ENCODE measurements around the gene SEMA5A.
"Not testable (repeated sequence)": the region's sequence is repeated elsewhere in the genome, so short reads cannot be mapped to it uniquely, and the experiment has no call there.

The SEMA5A gene

GRCh38 chr5:9415091-9415490, 130.8 kb downstream of the SEMA5A start:
- Mint-ChIP-seq H3K36me3 (ENCODE audit: low read depth) (no peaks in the 10 kb centered on the region), H3K27me3 (no peaks in the 10 kb centered on the region), H3K27ac (no peak overlapping the region), H3K9me3 (peaks cover 16% of the 10 kb centered on the region), H3K4me1 (ENCODE audit: low read depth) (no peaks in the 10 kb centered on the region), H3K4me3 (no peak overlapping the region)
- intact Hi-C loops (cut with micrococcal nuclease) = no loop called here

DNA sequence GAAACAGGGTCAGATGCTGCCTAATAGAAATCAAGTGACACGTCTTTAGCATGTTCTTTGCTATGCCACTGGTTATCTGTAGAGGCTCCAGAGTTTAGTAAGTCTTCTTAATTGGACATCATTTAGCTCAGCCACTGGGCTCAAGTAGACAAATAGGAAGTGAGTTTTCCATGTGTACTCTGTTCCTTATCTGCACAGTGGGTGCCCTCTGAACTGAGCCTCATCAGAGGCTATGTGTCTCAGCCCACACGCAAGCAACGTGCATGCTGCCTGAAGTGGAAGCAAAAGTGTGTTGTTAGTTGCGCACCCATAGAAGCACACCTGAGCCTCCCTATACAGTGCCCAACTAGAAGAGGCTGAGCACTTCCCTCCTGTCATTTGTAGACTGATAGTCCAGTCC, 134.7 kb downstream of the SEMA5A start:
- H3K36me3 Mint-ChIP-seq (ENCODE audit: low read depth) = no peaks in the 10 kb centered on the region
- H3K27ac Mint-ChIP-seq = no peak overlapping the region
- no peaks in the 10 kb centered on the region for H3K9me3 Mint-ChIP-seq
- no peak overlapping the region for H3K4me3 Mint-ChIP-seq
- intact Hi-C loops (cut with micrococcal nuclease) = no loop called here
- H3K27me3 Mint-ChIP-seq = no peaks in the 10 kb centered on the region
- H3K4me1 Mint-ChIP-seq (ENCODE audit: low read depth) = no peaks in the 10 kb centered on the region

DNA sequence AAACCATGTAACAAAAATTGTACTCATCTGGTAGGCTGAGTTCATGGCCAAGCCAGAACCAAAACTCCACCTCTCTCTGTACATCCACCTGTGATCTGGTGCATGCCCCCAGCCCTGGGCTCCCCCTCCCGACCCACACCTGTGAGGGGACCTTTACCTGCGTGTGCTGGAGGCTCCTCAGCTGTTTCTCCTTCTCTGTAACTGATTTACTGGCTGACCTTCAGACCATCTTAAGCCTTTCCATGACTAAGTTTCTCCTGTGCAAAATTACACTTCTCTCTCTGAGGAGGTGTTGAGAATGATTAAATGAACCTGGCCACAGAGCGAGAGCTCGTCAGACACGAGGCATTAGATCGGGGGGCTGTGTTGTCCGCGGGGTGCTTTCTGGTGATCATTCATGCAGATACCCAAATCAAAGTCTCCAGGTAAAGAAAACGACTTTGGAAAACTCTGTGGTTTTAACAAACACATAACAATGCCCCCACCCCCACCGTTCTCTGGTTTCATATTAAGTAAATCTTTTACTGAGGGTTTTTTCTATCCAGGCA, 136.4 kb downstream of the SEMA5A start:
- no peaks in the 10 kb centered on the region for H3K36me3 Mint-ChIP-seq (ENCODE audit: low read depth)
- H3K27ac Mint-ChIP-seq = no peak overlapping the region
- H3K27me3 Mint-ChIP-seq = no peaks in the 10 kb centered on the region
- H3K4me1 Mint-ChIP-seq (ENCODE audit: low read depth) = no peaks in the 10 kb centered on the region
- intact Hi-C loops (cut with micrococcal nuclease) = no loop called here
- H3K4me3 Mint-ChIP-seq = no peak overlapping the region
- H3K9me3 Mint-ChIP-seq = no peaks in the 10 kb centered on the region

DNA sequence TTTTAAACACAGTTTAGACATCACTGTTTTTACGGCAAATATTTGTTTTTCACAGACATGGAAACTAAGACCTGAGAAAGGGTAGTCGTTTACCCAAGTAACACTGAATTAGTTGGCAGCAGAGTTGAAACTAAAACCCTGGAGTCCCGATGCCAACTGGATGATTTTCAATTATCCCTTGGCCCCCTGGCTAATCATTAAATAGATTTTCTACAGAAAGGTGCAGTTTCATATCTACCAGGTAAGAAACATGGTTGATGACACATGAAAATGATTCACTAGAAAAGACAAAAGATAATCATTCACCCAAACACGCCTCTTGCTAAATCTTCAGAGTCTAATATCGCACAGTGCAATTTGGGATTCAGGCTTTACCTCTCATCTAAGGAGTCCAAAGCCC, 136.9 kb downstream of the SEMA5A start:
- no peaks in the 10 kb centered on the region for H3K36me3 Mint-ChIP-seq (ENCODE audit: low read depth)
- H3K27me3 Mint-ChIP-seq = no peaks in the 10 kb centered on the region
- H3K9me3 Mint-ChIP-seq = no peaks in the 10 kb centered on the region
- H3K27ac Mint-ChIP-seq = no peak overlapping the region
- no peak overlapping the region for H3K4me3 Mint-ChIP-seq
- H3K4me1 Mint-ChIP-seq (ENCODE audit: low read depth) = no peaks in the 10 kb centered on the region
- intact Hi-C loops (cut with micrococcal nuclease) = no loop called here

DNA sequence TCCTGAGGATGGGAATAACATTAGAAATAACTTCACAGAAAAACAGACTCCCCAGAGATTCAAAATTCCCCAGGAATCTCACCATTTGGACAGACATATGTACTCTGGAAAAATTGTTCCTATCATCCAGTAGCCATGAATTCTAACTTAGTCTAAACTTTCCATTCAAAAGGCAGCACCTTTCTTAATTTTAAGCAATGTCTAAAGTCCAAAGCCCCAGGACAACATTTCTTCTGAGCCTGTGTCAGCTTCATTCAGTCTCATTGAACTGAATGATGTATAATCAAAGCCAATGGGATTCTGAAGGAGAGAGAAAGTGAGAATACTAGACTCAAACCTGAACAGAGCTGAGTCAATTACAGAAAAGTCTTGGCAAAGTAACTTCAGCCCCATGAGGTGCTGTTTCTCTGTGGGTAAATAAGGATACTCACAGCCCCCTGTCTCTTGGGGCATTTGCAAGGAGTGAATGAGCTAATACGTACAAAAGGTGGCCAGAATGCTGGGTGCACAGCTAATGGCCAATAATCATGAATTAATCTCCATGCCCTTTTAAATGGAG, 140.6 kb downstream of the SEMA5A start:
- Mint-ChIP-seq H3K36me3 (ENCODE audit: low read depth) (no peaks in the 10 kb centered on the region), H3K9me3 (peaks cover 6% of the 10 kb centered on the region), H3K27me3 (no peaks in the 10 kb centered on the region), H3K27ac (no peak overlapping the region), H3K4me3 (no peak overlapping the region), H3K4me1 (ENCODE audit: low read depth) (no peaks in the 10 kb centered on the region)
- intact Hi-C loops (cut with micrococcal nuclease) = no loop called here

DNA sequence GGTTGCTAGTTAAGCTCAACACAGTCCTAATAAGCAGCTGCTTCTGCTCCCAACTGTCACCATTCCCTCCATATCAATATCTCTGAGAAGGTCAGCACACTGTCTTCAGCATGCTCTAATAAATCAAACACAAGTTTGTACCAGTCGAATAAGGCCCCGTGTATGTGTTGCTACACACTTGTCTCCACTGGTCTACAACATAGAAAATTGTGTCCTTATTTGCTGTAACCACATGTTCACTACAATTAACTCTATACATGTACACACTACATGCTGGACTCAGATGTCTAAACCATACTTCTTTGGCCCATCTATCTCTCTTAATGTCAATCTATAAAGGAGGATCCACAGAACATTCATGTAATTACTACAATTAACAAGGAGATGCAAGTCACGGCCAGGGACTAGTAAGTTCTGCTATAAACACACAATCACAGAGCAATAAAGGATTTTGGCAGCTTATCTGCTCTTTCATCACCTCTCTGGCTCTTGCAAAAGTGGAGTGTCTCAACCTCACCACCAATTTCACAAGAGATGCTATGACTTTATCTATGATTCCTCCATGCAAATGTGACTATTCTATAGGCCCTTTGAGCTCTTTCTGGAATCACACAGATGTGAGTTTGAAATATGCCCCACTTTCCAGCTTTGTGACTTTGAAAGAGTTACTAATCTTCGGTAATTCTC, 143.9 kb downstream of the SEMA5A start:
- Mint-ChIP-seq H3K27me3 (no peaks in the 10 kb centered on the region), H3K36me3 (ENCODE audit: low read depth) (no peaks in the 10 kb centered on the region), H3K27ac (no peak overlapping the region), H3K4me1 (ENCODE audit: low read depth) (no peaks in the 10 kb centered on the region), H3K4me3 (no peak overlapping the region), H3K9me3 (peaks cover 6% of the 10 kb centered on the region)
- intact Hi-C loops (cut with micrococcal nuclease) = no loop called here

GRCh38 chr5:9399783-9400182, 146.1 kb downstream of the SEMA5A start:
- intact Hi-C loops (cut with micrococcal nuclease); H3K4me1 Mint-ChIP-seq (ENCODE audit: low read depth); H3K4me3 Mint-ChIP-seq; H3K27ac Mint-ChIP-seq; H3K27me3 Mint-ChIP-seq; H3K36me3 Mint-ChIP-seq (ENCODE audit: low read depth); H3K9me3 Mint-ChIP-seq: not testable (repeated sequence)

GRCh38 chr5:9399094-9399493, 146.8 kb downstream of the SEMA5A start:
- Mint-ChIP-seq H3K27ac (no peak overlapping the region), H3K36me3 (ENCODE audit: low read depth) (no peaks in the 10 kb centered on the region), H3K9me3 (peaks cover 6% of the 10 kb centered on the region), H3K4me1 (ENCODE audit: low read depth) (no peaks in the 10 kb centered on the region), H3K4me3 (no peak overlapping the region), H3K27me3 (no peaks in the 10 kb centered on the region)
- intact Hi-C loops (cut with micrococcal nuclease) = no loop called here

DNA sequence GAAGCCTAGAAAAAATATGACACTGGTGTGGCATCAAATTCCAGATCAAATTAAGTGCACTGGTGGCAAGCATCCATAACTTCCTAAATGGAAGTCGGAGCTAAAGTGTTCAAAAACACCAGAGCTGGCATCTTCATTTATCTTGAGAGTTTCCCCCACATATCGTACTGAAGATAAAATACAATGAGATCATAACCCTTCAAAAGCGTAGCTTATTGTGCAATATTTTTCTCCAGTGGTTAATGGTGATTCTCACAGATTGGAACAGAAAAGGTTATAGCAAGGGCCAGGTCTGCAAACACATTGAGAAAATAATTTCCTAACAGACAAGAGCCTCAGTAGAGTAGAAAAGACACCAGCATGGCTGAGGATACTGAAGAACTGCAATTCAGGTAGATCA, 147.6 kb downstream of the SEMA5A start:
- peaks cover 6% of the 10 kb centered on the region for H3K9me3 Mint-ChIP-seq
- H3K36me3 Mint-ChIP-seq (ENCODE audit: low read depth) = no peaks in the 10 kb centered on the region
- no peaks in the 10 kb centered on the region for H3K4me1 Mint-ChIP-seq (ENCODE audit: low read depth)
- H3K27me3 Mint-ChIP-seq = no peaks in the 10 kb centered on the region
- no peak overlapping the region for H3K27ac Mint-ChIP-seq
- no peak overlapping the region for H3K4me3 Mint-ChIP-seq
- intact Hi-C loops (cut with micrococcal nuclease) = no loop called here

GRCh38 chr5:9396285-9396770, 149.5 kb downstream of the SEMA5A start:
- intact Hi-C loops (cut with micrococcal nuclease) = no loop called here
- H3K9me3 Mint-ChIP-seq = peaks cover 5% of the 10 kb centered on the region
- H3K4me1 Mint-ChIP-seq (ENCODE audit: low read depth) = no peaks in the 10 kb centered on the region
- H3K27ac Mint-ChIP-seq = no peak overlapping the region
- H3K4me3 Mint-ChIP-seq = no peak overlapping the region
- H3K27me3 Mint-ChIP-seq = no peaks in the 10 kb centered on the region
- H3K36me3 Mint-ChIP-seq (ENCODE audit: low read depth) = no peaks in the 10 kb centered on the region

- intact Hi-C loops (cut with micrococcal nuclease) = no loop called here
- Mint-ChIP-seq H3K4me3 (no peak overlapping the region), H3K27ac (no peak overlapping the region), H3K9me3 (no peaks in the 10 kb centered on the region), H3K36me3 (ENCODE audit: low read depth) (no peaks in the 10 kb centered on the region), H3K4me1 (ENCODE audit: low read depth) (no peaks in the 10 kb centered on the region), H3K27me3 (no peaks in the 10 kb centered on the region)
These were observed 150.2 kb downstream of the SEMA5A start for GRCh38 chr5:9395706-9396105.

GRCh38 chr5:9394221-9394620, 151.7 kb downstream of the SEMA5A start:
- intact Hi-C loops (cut with micrococcal nuclease) = no loop called here
- no peaks in the 10 kb centered on the region for H3K4me1 Mint-ChIP-seq (ENCODE audit: low read depth)

DNA sequence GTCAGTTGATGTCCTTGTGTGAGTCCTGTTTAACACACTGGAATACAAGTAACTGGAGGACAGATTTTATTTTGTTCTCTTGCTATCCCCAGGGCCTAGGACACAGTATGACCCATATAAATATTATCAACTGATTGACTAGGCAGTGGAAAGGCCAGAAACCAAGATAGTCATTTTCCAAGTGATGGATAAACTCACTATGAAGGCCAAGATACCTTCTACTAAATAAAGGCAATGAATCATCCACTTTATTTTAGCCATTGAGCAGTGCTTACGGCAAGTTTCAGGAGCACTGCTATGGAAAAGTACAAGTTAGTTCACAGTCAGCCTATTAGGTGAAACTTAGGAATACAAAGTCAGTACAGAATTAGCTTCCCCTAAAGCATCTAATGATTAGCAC, 153.2 kb downstream of the SEMA5A start:
- intact Hi-C loops (cut with micrococcal nuclease) = no loop called here
- Mint-ChIP-seq H3K27me3 (no peaks in the 10 kb centered on the region), H3K4me1 (ENCODE audit: low read depth) (no peaks in the 10 kb centered on the region), H3K27ac (no peak overlapping the region), H3K9me3 (no peaks in the 10 kb centered on the region), H3K36me3 (ENCODE audit: low read depth) (no peaks in the 10 kb centered on the region), H3K4me3 (no peak overlapping the region)

More at GRCh38 chr5:9394221-9394620, 151.7 kb downstream of the SEMA5A start:
- H3K27me3 Mint-ChIP-seq = no peaks in the 10 kb centered on the region
- no peak overlapping the region for H3K27ac Mint-ChIP-seq
- no peaks in the 10 kb centered on the region for H3K9me3 Mint-ChIP-seq
- H3K36me3 Mint-ChIP-seq (ENCODE audit: low read depth) = no peaks in the 10 kb centered on the region
- H3K4me3 Mint-ChIP-seq = no peak overlapping the region

- Mint-ChIP-seq H3K27me3 (no peaks in the 10 kb centered on the region), H3K4me1 (ENCODE audit: low read depth) (no peaks in the 10 kb centered on the region), H3K36me3 (ENCODE audit: low read depth) (no peaks in the 10 kb centered on the region), H3K27ac (no peak overlapping the region), H3K4me3 (no peak overlapping the region), H3K9me3 (no peaks in the 10 kb centered on the region)
- intact Hi-C loops (cut with micrococcal nuclease) = no loop called here
These were observed 154.8 kb downstream of the SEMA5A start for GRCh38 chr5:9391080-9391479.

DNA sequence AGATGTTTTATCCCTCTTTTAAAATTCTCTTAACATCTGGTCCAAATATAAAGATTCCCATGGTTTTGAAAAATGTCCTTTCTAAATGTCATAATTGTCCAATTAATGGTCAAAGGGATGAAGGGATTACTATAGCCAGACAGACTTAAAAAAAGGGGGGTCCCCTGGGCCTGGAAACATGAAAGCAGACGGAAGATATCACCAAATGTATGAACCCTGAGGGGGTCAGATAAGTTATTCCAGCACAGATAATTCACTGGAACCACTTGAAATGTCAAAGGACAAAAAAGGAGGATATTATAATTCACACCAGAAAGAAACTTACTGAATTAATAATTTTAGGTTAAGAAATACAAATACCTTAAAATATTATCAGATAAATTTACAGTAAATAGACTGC, 155.8 kb downstream of the SEMA5A start:
- no peak overlapping the region for H3K27ac Mint-ChIP-seq

More for the DNA sequence above, 155.8 kb downstream of the SEMA5A start:
- intact Hi-C loops (cut with micrococcal nuclease) = no loop called here
- Mint-ChIP-seq H3K4me3 (no peak overlapping the region), H3K4me1 (ENCODE audit: low read depth) (no peaks in the 10 kb centered on the region), H3K27me3 (no peaks in the 10 kb centered on the region), H3K9me3 (no peaks in the 10 kb centered on the region), H3K36me3 (ENCODE audit: low read depth) (no peaks in the 10 kb centered on the region)

Data from dendritic cell treated with granulocyte-macrophage colony-stimulating factor and Interleukin-4, amounts not matched to agents 40 ng/mL and 50 ng/mL, for 4 days (primary cell).